HG02852 (cell line): ENCODE data around the gene PROK2.
A peak's percentile ranks its signal among the peaks of the same experiment; 100 is the strongest.

Experiments
- ATAC-seq: cut with Tn5 transposase; IDR thresholded peaks from one replicate; pipeline ENCODE4 v1.9.1; 2021; ENCODE audit warnings: mild to moderate bottlenecking, moderate library complexity; ENCODE audit not compliant: unreplicated experiment

Gene PROK2

DNA sequence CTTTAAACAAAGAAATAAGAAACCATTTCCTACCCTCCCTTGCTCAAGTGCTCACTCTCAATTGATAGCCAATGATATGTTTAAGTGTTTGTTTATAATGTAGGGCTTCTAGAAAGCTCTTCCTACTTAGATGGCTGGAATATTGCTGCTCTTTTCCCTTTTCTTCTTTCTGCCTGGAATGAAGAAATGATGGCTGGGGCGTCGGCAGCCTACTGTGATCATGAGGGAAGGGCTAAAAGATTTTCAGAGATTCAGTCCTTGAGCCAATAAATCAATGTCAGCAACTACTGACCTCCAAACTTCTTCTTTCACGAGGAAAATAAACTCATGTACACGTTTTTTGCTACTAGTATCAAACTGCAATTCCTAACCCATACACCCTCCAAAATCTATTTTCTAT is 33.3 kb downstream of the PROK2 start:
- no peak for ATAC-seq

DNA sequence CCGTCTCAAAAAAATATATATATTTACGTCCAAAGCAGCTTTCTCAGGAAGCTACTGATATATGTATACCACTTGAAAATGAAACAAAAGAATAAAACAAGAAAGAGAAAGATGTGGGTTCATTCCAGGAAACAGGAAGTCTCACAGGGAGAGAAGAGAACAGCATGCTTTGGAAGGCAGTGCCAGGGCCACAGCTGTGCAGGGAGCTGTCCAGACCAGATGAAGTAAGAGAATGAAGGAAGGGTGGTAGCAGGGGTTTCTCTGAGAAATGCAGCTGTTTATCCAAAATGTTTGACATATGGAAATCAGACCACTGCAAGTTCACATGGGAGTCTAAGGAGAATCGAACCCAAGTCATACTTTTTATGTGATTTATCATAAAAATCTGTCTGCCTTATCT is 40.2 kb downstream of the PROK2 start:
- ATAC-seq: no peak

DNA sequence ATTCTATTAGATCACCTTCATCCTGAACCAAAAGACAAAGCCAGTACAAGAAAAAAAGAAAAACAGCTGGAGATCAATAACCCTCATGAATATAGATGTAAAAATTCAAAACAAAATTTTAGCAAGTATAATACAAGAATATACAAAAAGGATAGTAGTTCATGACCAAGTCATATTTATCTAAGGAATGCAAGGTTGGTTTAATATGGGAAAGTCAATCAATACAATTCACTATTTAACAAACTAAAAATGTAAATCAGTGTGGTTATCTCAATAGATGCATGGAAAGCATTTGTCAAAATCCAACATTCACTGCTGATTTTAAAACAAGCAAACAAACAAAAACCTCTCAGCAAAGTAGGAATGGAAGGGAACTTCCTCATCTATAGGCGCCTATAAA is 42.3 kb downstream of the PROK2 start:
- no peak for ATAC-seq

DNA sequence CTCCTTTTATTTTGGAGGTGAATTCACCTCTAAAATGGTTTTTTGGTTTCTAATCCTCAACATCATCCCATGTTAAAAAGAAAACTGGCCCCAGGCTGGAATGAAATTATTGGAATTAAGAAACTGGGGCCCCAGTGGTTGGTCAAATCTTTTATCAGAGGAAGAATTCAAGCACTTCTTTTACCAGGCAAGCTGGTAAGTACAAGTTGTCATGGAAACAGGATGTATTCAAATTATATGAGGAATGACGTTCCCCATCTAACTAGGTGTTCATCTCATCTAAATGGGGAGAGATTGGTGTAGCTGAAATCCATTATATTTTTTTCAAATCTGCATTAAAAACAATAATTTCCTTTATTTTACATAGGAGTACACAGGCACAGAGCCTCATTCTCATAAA is 50.1 kb downstream of the PROK2 start:
- ATAC-seq: no peak

DNA sequence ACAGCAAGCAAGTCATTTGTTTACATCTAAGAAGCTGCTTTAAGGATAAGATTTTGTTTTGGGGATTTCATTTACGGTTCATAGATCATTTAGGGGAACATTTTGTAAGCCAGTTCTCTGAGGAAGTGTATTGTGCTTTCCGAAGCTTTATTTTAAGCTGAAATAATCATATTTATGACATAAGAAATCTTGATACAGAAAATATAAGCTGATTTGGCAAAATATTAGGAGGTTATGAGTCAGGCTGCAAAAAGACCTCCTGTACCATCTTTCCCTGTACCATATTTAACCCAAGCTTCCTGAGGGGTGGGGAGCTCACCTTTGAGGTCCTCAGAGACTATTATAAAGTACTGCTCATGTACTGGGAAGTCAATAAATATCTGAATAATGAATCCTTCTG is 51.6 kb downstream of the PROK2 start:
- no peak for ATAC-seq

DNA sequence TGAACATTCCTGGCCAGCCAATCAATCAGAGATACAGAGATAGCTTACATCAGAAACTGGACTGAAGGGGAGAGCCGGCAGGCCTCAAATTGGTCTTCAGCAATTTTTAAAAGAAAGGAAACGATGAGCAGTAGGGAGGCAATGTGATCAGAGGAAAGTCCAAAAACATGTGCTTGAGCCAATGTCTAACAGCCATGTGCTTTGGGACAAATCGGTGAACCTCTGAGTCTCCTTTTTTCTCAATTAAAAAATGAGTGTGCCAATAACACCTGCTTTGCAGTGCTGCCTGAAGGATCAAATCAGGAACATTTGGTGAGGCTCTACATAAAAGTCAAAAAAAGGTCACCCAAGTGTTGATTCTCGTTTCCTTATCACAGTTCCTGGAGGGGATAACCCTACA is 52.3 kb downstream of the PROK2 start:
- ATAC-seq: no peak

DNA sequence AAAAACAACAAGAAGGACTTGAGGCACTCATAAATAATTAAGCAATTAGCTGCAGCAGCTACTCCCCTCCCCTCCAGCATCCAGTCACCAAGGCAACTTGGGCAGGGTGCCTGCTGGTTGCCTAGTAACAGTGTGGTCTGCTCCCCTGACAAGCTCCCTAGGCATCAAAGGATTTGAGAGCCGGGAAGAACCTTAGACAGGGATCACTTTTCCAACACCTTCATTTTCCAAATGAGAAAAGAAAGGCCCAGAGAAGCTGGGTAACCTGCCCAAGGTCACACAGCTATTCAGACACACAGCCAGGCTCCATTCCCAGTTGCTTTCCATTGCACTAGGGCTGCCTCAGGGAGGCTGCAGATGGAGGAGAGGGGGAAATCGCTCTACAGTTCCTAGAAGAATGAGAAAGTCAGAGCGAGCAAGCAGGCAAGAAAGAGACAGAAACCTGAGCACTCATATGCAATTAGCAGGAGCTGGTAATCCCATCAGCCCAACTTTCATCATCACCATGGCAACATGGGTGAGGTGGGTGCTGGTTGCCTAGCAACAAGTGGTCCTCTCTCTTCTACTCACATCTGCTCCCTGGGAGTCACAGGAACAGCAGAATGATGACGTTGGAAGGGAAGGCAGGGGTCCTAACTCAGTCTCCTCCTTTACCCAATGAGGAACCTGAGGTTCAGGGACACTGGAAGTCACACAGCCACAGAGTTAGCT is 56.2 kb downstream of the PROK2 start:
- ATAC-seq: no peak

DNA sequence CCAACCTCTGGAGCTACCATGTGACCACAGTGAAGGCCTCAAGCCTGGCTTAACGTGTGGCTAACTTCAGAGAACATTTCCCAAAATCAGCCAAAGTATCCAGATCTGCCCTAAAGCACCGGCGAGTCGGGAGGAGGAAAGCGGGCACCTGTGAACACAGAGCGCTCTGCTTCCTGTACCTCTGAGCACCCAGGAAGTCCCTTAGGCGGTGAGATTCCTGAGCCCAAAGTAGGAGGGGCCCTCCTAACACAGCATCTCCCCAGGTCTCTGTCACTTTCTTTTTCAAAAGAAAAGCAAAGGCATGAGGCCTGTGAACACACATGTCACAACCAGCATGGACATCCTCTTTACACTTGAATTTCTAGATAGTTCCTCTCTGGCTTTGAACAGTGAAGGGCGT is 58.8 kb downstream of the PROK2 start:
- ATAC-seq: no peak

DNA sequence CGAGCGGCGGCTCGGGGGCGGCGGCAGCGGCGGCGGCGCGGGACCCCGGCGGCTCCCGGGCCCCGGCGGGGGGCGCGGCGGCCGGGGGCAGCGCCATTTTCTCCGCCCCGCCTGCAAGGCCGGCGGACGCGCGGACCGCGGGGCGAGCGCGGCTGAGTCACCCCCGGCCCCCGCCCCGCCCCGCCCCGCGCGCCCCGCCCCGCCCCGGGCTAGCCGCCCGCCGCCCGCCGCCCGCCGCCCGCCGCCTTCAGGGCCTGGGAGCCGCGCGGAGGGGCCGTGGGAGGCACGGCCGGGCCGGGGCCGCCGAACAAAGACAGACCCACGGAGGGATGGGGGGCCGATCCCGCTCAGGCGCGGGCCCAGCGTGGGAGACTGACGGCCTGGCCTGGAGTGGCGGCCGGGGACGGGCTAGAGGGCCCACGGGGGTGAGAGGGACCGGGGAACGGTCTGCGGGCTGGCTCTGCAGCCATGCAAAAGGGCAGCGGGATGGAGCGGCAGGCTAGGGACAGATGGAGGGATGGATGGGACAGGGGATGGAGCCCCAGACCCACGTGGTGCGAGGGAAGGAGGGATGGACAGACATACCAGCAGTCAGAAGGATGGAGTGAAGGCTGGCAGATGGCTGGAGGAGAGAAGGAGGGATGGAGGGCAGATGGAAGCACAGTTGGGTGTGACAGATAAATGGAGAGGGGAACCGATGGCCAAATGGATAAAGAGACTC is 59.5 kb downstream of the PROK2 start, which contains the start of gene EIF4E3:
TSS of gene EIF4E3 (minus strand) at position 132 of the 721 bp plus-strand sequence. CDS start at position 97, 35 bp downstream.
- peak; percentile 54 for ATAC-seq

DNA sequence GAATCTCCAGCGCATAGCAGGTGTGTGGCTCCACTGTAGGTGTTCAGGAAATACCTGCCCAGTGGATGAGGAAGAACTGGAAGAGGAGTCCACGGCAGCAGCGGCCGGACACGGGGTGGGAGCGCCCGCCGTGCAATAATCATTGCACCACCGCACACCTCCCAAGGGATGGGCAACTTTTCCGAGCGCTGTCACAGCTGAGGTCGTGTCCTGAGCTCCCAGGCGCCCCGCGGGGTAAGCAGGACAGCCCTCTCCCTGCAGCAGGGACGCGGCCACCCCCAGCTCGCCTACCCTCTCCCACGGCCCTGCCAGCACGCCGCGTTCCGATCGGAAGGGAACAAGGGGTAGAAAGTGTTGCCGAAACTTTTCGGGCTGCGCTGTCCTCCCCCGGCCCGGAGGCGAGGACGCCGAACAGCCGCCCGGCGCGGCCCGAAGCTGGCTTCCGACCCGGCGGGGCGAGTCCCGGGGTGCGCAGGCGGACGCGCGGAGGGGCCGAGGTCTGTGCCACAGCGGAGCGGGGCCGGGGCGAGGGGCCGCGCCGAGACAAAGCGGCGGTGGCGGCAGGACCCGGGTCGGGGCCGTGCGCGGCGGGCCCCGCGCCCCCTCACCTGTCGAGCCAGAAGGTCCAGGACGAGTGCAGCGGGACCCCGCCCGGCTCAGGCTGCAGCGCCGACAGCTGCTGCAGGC is 60.2 kb downstream of the PROK2 start:
- ATAC-seq: peak; percentile 42

DNA sequence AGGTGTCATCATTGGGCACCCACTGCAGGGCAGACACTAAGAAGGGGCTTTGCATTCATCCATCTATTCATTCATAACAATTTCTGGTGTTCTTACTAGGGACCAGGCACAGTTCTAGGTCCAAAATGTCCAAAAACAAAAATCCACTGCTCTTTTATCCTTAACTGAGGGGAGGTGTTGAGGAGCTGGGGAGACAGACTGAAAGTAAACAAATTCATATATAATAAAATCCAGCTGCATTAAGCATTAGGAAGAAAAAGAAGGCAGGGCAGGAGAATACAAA is 60.8 kb downstream of the PROK2 start:
- ATAC-seq: no peak

DNA sequence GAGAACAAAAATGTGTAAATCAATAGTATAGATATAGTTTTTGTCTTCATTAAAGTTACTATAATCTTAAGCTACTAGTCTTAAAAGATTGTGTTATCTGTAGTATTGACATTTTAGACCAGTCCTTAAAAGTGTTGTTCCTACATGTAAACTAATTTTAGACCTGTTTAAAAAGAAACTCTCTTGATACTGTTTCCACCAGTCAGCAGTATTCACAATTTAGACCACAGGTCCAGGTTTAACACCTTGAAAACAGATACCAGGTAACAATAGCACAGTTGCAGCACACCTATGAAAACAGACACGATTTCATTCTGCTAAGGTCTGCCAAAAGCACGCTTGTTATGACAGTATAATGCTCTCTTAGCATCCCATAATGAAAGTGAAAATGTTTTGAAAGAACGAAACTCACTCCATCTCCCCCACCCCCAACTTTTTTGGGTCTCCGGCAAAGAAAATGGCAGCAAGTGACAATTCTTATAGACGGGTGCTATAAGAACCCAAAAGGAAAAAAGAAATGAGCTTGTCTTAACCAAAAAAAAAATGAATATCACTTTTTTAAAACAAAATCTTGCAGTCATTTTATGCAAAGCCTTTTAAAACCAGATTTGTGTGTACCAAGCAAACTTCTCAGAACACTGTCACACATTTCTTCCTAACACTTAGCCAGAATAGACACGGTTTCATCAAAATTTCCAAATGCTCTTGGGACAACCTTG is 61.3 kb downstream of the PROK2 start:
- peak; percentile 49 for ATAC-seq

DNA sequence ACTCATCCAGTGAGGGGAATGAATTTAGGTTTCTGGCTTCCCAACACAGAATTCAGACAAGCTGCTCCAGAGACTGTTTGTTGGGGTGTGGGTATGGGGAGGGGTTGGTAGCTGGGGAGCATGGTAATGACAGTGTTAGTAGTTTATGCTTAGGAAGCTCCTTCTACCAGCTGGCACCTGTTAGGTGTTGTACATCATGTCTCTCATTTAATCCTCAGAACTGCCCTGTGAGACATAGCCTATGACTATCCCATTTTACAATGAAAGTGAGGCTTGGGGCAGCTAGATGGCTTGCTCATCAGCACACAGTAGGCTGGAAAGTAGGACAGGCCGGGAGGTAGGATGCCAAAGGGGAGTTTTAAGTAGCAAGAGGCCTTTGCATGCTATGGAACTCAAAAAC is 62.3 kb downstream of the PROK2 start:
- no peak for ATAC-seq
